GM13977 (cell line): Measurements from ENCODE around the gene KPNA3.
"Not testable (repeated sequence)": the region's sequence is repeated elsewhere in the genome, so short reads cannot be mapped to it uniquely, and the experiment has no call there.

ENCODE experiments used
- DNase-seq: peaks from one replicate; pipeline ENCODE4 v3.0.0; 2012; ENCODE audit warnings: low spot score
- in situ Hi-C: fragments of 300-500 bp; cut with MboI; formaldehyde crosslinking; loops from one replicate; pipeline ENCODE4 v1.12.0; 2022; ENCODE audit warnings: low sequenced_read_pairs, low pct_unique_long_range_greater_than_20kb, mixed read lengths, inconsistent platforms; ENCODE audit not compliant: unreplicated experiment
- TF ChIP-seq, protein P1 (sequence below): IDR thresholded peaks from 2 replicates; pipeline ENCODE4 v1.5.1; 2012; ENCODE audit warnings: mild to moderate bottlenecking, control low read depth; ENCODE audit not compliant: insufficient read depth; ENCODE audit errors: extremely low read depth, missing control alignments

KPNA3 gene

DNA sequence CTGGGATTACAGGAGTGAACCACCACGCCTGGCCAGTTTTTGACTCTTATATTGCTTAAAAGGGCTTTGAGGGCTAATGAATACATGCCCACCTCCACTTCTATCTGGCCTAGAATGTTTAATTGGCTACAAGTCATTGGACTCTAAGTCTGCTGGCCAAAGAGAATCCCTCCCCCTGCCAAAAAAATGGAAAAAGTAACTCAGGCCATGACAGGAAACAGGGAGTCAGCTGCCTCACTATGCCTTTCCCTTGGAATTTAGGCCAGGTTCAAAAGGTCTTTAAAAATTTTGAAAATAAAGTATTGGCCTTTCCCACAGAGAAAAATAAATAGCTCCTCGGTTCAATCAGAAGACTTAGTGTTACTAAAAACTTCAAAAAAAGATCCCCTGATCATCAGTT is 34.9 kb upstream of the KPNA3 start:
- in situ Hi-C loops: loop anchor here (25.0 kb wide), 1 partner anchor 515 kb away; no protein-coding TSS in a partner anchor
- TF ChIP-seq, protein P1, sequence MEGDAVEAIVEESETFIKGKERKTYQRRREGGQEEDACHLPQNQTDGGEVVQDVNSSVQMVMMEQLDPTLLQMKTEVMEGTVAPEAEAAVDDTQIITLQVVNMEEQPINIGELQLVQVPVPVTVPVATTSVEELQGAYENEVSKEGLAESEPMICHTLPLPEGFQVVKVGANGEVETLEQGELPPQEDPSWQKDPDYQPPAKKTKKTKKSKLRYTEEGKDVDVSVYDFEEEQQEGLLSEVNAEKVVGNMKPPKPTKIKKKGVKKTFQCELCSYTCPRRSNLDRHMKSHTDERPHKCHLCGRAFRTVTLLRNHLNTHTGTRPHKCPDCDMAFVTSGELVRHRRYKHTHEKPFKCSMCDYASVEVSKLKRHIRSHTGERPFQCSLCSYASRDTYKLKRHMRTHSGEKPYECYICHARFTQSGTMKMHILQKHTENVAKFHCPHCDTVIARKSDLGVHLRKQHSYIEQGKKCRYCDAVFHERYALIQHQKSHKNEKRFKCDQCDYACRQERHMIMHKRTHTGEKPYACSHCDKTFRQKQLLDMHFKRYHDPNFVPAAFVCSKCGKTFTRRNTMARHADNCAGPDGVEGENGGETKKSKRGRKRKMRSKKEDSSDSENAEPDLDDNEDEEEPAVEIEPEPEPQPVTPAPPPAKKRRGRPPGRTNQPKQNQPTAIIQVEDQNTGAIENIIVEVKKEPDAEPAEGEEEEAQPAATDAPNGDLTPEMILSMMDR: no peak
- no peak for DNase-seq

DNA sequence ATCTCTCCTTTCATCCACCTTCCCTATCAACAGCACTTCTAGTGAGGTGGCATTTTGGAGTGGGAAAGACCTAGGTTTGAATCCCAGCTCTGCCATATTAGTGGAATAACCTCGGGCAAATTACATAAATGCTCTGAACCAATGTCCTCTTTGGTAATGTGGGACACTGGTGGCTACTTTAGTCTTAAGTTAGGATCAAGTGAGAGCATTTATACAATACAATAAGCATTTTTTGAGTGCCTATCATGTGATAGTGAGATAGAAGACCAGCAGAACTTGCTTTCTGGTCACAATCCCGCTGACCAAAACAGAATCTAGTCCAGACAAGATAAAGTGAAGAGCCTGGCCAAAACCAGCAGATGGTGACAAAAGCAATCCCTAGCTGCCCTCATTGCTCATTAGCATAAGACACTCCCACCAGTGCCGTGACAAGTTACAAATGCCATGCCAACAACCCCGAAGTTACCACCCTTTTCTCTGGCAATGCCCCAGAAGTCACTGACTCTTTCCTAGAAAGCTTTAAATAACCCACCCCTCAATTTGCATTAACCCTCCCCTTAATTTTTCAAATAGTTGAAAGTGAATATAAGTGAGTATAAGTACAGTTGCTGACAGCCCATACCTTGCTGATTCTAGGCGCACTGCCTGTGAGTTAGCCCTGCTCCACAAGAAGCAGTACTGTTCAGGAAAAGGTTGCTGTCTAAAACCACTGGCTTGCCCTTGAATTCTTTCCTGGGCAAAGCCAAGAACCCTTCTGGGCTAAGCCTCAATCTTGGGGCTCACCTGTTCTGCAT is 28.9 kb upstream of the KPNA3 start:
- TF ChIP-seq, protein P1: peak; percentile 4
- in situ Hi-C loops: no loop called here
- no peak for DNase-seq

DNA sequence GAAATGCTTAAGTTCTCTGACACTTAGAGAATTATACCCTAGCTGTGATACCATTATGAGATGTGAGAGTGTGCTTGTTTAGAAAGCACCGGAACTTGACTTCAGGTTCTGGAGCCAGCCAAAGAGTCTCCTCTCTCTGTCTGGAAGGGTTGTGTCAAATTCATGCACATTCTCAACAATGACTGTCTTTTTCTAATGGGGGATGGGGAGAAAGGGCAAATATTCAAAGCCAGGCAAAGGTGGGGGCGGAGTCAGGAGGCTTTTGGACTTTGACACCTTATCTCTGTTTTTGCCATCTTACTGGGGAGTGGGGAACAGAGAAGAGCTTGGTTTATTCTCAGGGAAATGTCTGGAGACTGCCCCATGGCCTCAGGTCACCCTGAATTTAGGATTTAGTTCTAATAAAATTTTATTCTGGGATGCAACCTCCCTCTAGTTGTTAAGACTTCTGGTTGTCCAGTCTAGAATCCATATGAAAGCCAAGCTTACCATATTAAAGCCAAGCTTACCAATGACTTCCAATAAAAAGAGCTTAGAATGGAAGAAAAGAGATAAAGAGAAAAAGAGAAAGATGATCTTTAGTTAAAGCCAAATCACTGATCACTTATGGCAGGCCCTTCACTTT is 28.2 kb upstream of the KPNA3 start:
- DNase-seq: no peak
- TF ChIP-seq, protein P1: no peak

DNA sequence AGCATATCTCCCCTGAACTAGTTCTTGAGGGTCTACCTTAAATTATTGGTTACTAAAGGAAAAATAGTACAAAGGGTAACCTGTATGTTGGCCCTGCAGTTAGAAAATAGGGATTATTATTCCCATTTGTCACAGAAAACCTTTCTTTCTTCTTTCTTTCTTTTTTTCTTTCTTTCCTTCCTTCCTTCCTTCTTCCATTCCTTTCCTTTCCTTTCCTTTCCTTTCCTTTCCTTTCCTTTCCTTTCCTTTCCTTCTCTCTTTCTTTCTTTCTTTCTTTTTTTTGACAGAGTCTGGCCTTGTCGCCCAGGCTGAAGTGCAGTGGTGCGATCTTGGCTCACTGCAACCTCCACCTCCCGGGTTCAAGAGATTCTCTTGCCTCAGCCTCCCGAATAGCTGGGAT is 23.6 kb upstream of the KPNA3 start:
- DNase-seq, in situ Hi-C loops: not testable (repeated sequence)

More for the DNA sequence above, 28.2 kb upstream of the KPNA3 start:
- in situ Hi-C loops: no loop called here

DNA sequence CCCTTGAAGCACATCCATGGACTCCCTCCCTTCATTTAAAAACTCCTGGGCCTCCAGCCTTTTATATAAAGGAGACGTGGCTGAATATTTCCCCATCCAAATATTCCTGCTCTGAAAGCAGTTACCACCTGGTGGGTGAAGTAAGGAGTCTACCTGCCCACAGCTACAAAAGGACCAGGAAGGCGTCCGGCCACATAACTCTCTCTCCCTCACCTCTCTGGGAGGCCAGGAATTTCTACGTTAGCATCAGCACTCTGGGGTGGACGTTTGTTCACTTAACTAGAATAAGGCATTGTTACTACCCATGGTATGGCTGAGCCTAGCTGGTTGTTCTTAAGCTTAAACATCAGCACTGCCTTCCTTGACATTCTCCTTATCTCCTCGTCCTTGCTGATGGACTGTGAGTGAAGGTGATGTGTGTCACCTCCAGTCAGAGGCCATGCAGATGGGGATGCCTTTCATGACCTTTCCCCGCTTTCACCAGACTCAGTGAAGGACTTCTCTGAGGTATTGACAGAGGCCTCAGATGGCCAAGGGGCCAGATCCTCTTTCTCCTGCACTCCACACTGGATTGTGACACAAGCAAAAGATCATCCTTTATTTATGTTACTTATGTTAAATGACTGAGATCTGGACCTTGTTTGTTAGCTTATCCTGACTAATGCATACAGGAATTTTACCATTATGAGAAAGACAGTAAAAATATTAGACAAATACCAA is 22.2 kb upstream of the KPNA3 start:
- TF ChIP-seq, protein P1: no peak
- in situ Hi-C loops: no loop called here
- no peak for DNase-seq

DNA sequence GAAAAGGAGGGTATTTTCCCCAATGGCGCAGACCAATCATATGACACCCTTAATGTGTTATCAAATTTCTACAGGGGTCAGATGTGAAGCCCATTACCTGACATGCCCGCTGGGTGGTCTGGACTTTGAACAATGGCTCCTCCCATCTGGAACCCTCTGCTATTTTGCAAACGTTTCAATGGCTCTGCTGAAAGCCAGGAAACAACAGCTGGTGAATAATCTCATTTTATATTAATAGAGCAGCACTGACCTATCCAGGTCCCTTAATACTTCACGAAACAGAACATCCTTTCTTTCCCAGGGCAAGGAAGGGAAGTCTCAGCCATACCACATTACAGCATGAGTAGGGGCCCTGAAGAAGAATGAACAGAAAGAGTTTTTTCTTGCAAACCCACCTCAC is 20.3 kb upstream of the KPNA3 start:
- TF ChIP-seq, protein P1: no peak
- DNase-seq: no peak
- in situ Hi-C loops: no loop called here

DNA sequence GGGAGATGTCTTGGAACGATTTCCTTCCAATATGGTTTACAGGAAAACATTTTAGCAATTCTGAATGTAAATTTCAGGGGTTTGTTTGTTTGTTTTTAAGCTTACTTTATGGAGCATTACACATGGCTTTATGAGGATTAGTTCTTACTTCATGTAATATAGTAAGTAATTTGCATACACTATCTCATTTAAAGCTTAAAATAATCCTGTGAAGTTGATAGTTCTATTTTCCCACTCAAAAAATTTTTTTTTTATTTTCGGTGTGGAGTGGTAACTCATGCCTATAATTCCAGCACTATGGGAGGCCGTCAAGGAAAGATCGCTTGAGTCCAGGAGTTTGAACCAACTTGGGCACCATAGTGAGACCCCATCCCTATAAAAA is 19.0 kb upstream of the KPNA3 start:
- no peak for DNase-seq
- TF ChIP-seq, protein P1: no peak
- in situ Hi-C loops: no loop called here
